GM12878 (cell line): ENCODE results near the gene ABT1. TPM values are rescaled to one million over a fixed set of nuclear protein-coding genes. Genes with fewer than 3 reads are reported as not detected.

Experiments used
- ATAC-seq: fragments of 200-7000 bp; cut with Tn5 transposase; 3 replicates; pipeline ENCODE4 v1.9.1; 2020; ENCODE audit warnings: mild to moderate bottlenecking, moderate library complexity
- BruUV-seq: library from RNA; stranded (reverse); fragments of 400-500 nt; replicated peaks from 2 replicates; lab custom pipeline; 2021; lab: Mats Ljungman, UMichigan
- CTCF ChIA-PET: fragments of 300-600 bp; sonication (Branson Sonifier 250); formaldehyde crosslinking; extraction: SDS; loops from one replicate; lab custom pipeline; 2021; ENCODE audit warnings: inconsistent platforms; lab: Yijun Ruan, JAX
- POLR2A ChIA-PET: fragments of 350-600 bp; formaldehyde crosslinking; extraction: SDS; loops from one replicate; lab custom pipeline; 2021; ENCODE audit warnings: inconsistent platforms; lab: Charles Lee
- RAD21 ChIA-PET: fragments of 300-600 bp; sonication (Branson Sonifier 250); formaldehyde crosslinking; loops from one replicate; lab custom pipeline; 2023; ENCODE audit warnings: antibody characterized with exemption; ENCODE audit not compliant: unreplicated experiment; lab: Charles Lee
- SMC1A ChIA-PET: fragments of 300-600 bp; sonication (Branson Sonifier 250); formaldehyde crosslinking; loops from one replicate; lab custom pipeline; 2023; ENCODE audit not compliant: unreplicated experiment, uncharacterized antibody; lab: Charles Lee
- DNase-seq: peaks from one replicate; pipeline ENCODE4 v3.0.0-alpha.2; 2011; ENCODE audit warnings: low read depth, low spot score
- FAIRE-seq: peaks from 3 replicates; lab custom pipeline; 2011; peaks lifted over from hg19 to GRCh38; lab: Jason Lieb, UNC
- H2AFZ ChIP-seq: 2 replicates; pipeline ENCODE4 v1.6.0; 2011; ENCODE audit warnings: low read depth, low read length, control low read depth; ENCODE audit not compliant: control insufficient read depth
- H3K27ac ChIP-seq: 2 replicates; pipeline ENCODE4 v1.5.1; 2011; ENCODE audit warnings: control low read depth; ENCODE audit not compliant: control insufficient read depth, insufficient read depth
- H3K27me3 ChIP-seq, 2 experiments: replicated peaks in 1 of 2; 2 replicates each; pipeline versions ENCODE4 v1.6.0 to v1.6.1; 2011; ENCODE audit warnings: low read length in 1 of 2; ENCODE audit not compliant: control insufficient read depth in 2 of 2, insufficient read depth in 2 of 2
- H3K36me3 ChIP-seq, 2 experiments: 2 replicates each; pipeline ENCODE4 v1.5.1; 2011; ENCODE audit warnings: low read length in 1 of 2; ENCODE audit not compliant: control insufficient read depth in 2 of 2, insufficient read depth in 2 of 2
- H3K4me1 ChIP-seq: 2 replicates; pipeline ENCODE4 v1.6.1; 2011; ENCODE audit warnings: mild to moderate bottlenecking, low read length, moderate library complexity, mixed read lengths; ENCODE audit not compliant: control insufficient read depth, insufficient read depth
- H3K4me2 ChIP-seq: 2 replicates; pipeline ENCODE4 v1.6.0; 2011; ENCODE audit warnings: control low read depth; ENCODE audit not compliant: control insufficient read depth, insufficient read depth
- H3K4me3 ChIP-seq: fragments of 200-600 bp; sonication (generic); 2 replicates; pipeline ENCODE4 v1.5.1; 2016
- H3K79me2 ChIP-seq: 2 replicates; pipeline ENCODE4 v1.6.0; 2011; ENCODE audit warnings: low read length; ENCODE audit not compliant: control insufficient read depth, insufficient read depth
- H3K9ac ChIP-seq: 2 replicates; pipeline ENCODE4 v1.8.0; 2011; ENCODE audit warnings: low read length, control low read depth, mixed read lengths; ENCODE audit not compliant: control insufficient read depth, insufficient read depth
- H3K9me3 ChIP-seq: replicated peaks from 3 replicates; pipeline ENCODE4 v1.5.1; 2011; ENCODE audit warnings: mild to moderate bottlenecking, low read length; ENCODE audit not compliant: control insufficient read depth, insufficient read depth
- H4K20me1 ChIP-seq: 2 replicates; pipeline ENCODE4 v1.6.0; 2011; ENCODE audit not compliant: control insufficient read depth, insufficient read depth
- CREM ChIP-seq: IDR thresholded peaks from 2 replicates; pipeline ENCODE4 v1.6.1; 2014; ENCODE audit warnings: antibody characterized with exemption, low read depth
- CUX1 ChIP-seq: IDR thresholded peaks from 2 replicates; pipeline ENCODE4 v1.6.1; 2012; ENCODE audit warnings: improper control_type of control experiment, low read depth, low read length; ENCODE audit not compliant: insufficient replicate concordance
- ETV6 ChIP-seq, 2 experiments: fragments of 450-650 bp in 1 of 2; IDR thresholded peaks in 1 of 2; conservative IDR thresholded peaks in 1 of 2; 2 replicates each; pipeline ENCODE4 v1.6.1; 2014; ENCODE audit warnings: antibody characterized with exemption in 1 of 2, borderline replicate concordance in 1 of 2, low read depth in 1 of 2, mild to moderate bottlenecking in 1 of 2, moderate library complexity in 1 of 2
- NFYA ChIP-seq: IDR thresholded peaks from 2 replicates; pipeline ENCODE4 v1.6.1; 2011; ENCODE audit warnings: low read depth, mild to moderate bottlenecking, low read length, improper control_type of control experiment, borderline replicate concordance
- PKNOX1 ChIP-seq: fragments of 450-650 bp; IDR thresholded peaks from 2 replicates; pipeline ENCODE4 v1.6.1; 2016; ENCODE audit warnings: mild to moderate bottlenecking
- RBBP5 ChIP-seq: fragments of 200-600 bp; sonication (generic); conservative IDR thresholded peaks from 2 replicates; pipeline ENCODE4 v1.6.1; 2016
- SUPT20H ChIP-seq: IDR thresholded peaks from 2 replicates; pipeline ENCODE4 v1.6.1; 2011; ENCODE audit warnings: low read depth, mild to moderate bottlenecking, low read length, moderate library complexity, borderline replicate concordance; ENCODE audit not compliant: control insufficient read depth
- WGBS: methylation state at CpG from one replicate; pipeline ENCODE4 v1.1.6; 2016; ENCODE audit warnings: low lambda C conversion rate; ENCODE audit not compliant: insufficient replicate concordance, insufficient coverage; ENCODE audit errors: missing lambda C conversion rate; 5-methylcytosine and 5-hydroxymethylcytosine counted together
- in situ Hi-C: fragments of 300-500 bp; cut with MboI; formaldehyde crosslinking; loops from 9 replicates; pipeline ENCODE4 v1.14.3; 2018; ENCODE audit warnings: mixed read lengths
- intact Hi-C: fragments of 100-400 bp; cut with micrococcal nuclease; formaldehyde crosslinking; loops from one replicate; pipeline ENCODE4 v1.14.2; 2022; ENCODE audit not compliant: unreplicated experiment
- polyA plus RNA-seq, 11 experiments: library from polyadenylated mRNA; depleted of rRNA in 4 of 11; unstranded in 6 of 11; stranded (reverse) in 5 of 11; fragments of >200 nt; fragmentation: Nextera tagmentation in 4 of 11; fragmentation: Illumina TruSeq in 1 of 11; extraction: Ambion mirVana in 4 of 11; extraction: Trizol in 1 of 11; gene quantifications; 1 replicate in 1 of 11; 2 replicates in 10 of 11; pipeline versions ENCODE4 v1.2.1 to v1.2.3, GENCODE V29; 2011 to 2016; ENCODE audit warnings: inconsistent platforms in 2 of 11, missing spikeins in 2 of 11, low read depth in 1 of 11
- total RNA-seq, 4 experiments: library from RNA; depleted of rRNA in 3 of 4; stranded (reverse); fragments of >200 nt in 3 of 4; fragmentation: Illumina TruSeq in 1 of 4; extraction: Trizol in 1 of 4; gene quantifications; 2 replicates each; pipeline versions ENCODE4 v1.2.1 to v1.2.3, GENCODE V29; 2013 to 2021
- TF ChIP-seq, protein P1 (sequence below): IDR thresholded peaks from 2 replicates; pipeline ENCODE4 v1.6.1; 2012; ENCODE audit warnings: low read depth, low read length, improper control_type of control experiment

Gene ABT1
- total and polyA plus RNA-seq, 10 of the 15 experiments (the other 5 are each of a cell fraction or from before 2014, with no cell fraction given) = 8.4 to 43.5 (median 28.2) TPM

DNA sequence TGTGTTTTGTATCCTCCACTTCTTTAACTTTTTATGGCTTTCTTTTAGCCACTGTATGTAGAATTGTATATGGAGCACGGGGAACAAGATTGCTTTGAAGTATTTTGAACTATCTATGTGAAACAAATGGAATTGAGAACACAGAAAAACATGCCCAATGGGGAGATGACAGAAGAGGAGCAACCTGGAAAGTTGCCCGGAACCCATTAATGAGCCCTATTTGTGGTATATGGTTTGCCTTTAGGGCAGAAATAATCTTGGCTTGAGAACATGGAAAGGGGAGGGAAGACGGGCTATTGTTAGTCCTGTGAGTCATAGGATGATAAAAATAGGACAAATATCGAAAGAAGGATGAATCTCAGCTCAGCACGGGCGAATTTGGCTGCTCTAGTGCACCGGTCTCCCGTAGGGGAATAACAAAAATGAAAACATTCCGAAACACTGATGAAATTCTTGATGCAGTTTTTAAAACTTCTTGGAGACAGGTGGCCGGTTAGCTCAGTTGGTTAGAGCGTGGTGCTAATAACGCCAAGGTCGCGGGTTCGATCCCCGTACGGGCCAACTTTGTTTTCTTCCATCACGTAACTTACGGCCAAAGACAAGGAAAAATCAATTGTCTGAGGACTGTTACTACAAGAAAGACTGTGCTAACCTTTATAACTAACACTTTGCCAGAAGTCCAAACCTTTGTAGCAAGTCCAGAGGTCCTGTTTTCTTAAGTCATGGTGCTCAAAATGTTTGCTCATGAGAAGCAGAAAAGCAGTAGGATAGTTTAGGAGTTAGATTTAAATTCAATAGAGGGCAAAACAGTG, 42.9 kb upstream of the ABT1 start:
- intact Hi-C loops (loop anchor here (1.0 to 10.0 kb wide), 5 partner anchors 16 to 379 kb away; partner anchors contain the start of gene HMGN4), in situ Hi-C loops (loop anchor here (5.0 kb wide), 1 partner anchor 222 kb away; no protein-coding TSS in a partner anchor)
- no peaks in the 10 kb centered on the region for H4K20me1 ChIP-seq
- FAIRE-seq (peak; percentile 44), ATAC-seq (peak; percentile 59), DNase-seq (no peak)
- no TSS peak for BruUV-seq
- ChIA-PET CTCF (interaction anchor here (0.8 to 4.1 kb wide), 12 partner anchors 10 to 245 kb away, joined by 3 to 28 read pairs (median 4); partner anchors contain the start of gene HMGN4), SMC1A (interaction anchor here (0.6 to 4.5 kb wide), 17 partner anchors 7 to 246 kb away, joined by 3 to 44 read pairs (median 5); partner anchors contain the start of gene HMGN4), RAD21 (interaction anchor here (0.7 to 5.5 kb wide), 13 partner anchors 10 to 247 kb away, joined by 3 to 40 read pairs (median 4); partner anchors contain the start of gene HMGN4), POLR2A (interaction anchor here (0.6 to 4.5 kb wide), 10 partner anchors 8 to 280 kb away, joined by 3 to 29 read pairs (median 7); partner anchors contain the start of gene HMGN4)
- 1% methylated on average over 19 of the region's 19 CpGs for WGBS
- H3K27ac ChIP-seq = peak overlapping the region; percentile 69
- peak overlapping the region; percentile 72 for H3K9ac ChIP-seq
- H3K79me2 ChIP-seq = no peaks in the 10 kb centered on the region
- H3K36me3 ChIP-seq = no peaks in the 10 kb centered on the region
- H3K9me3 ChIP-seq = no peaks in the 10 kb centered on the region
- peak overlapping the region; percentile 92 for H3K4me2 ChIP-seq
- H2AFZ ChIP-seq = peak overlapping the region; percentile 83
- H3K27me3 ChIP-seq = no peaks in the 10 kb centered on the region
- H3K4me1 ChIP-seq = 0 out of 2 replicates have a peak, but pooled peaks cover 3% of the 10 kb centered on the region
- H3K4me3 ChIP-seq = peak overlapping the region; percentile 80
- no peak for TF ChIP-seq ETV6 (conservative IDR thresholded peaks at IDR 0.05 in 1 of 2, IDR thresholded peaks at IDR 0.05 in 1 of 2; ENCODE audit: borderline replicate concordance in 1 of 2, low read depth in 1 of 2)
- 0 out of 2 replicates have a peak, but pooled peaks have one; percentile 45 for TF ChIP-seq CREM
- TF ChIP-seq SUPT20H = no peak
- no peak for TF ChIP-seq RBBP5
- TF ChIP-seq PKNOX1 = 0 out of 2 replicates have a peak, but pooled peaks have one; percentile 5
- TF ChIP-seq, protein P1, sequence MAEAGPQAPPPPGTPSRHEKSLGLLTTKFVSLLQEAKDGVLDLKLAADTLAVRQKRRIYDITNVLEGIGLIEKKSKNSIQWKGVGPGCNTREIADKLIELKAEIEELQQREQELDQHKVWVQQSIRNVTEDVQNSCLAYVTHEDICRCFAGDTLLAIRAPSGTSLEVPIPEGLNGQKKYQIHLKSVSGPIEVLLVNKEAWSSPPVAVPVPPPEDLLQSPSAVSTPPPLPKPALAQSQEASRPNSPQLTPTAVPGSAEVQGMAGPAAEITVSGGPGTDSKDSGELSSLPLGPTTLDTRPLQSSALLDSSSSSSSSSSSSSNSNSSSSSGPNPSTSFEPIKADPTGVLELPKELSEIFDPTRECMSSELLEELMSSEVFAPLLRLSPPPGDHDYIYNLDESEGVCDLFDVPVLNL = no peak
- TF ChIP-seq CUX1 = no peak
- TF ChIP-seq NFYA = no peak
